Superior temporal gyrus (tissue), 1 donor: ENCODE measurements around the gene FRMD4A.
"Not testable (repeated sequence)": the region's sequence is repeated elsewhere in the genome, so short reads cannot be mapped to it uniquely, and the experiment has no call there.

Experiments
- DNase-seq: peaks from one replicate; pipeline ENCODE4 v3.0.0-alpha.2; 2016; ENCODE audit errors: extremely low spot score

Gene FRMD4A

DNA sequence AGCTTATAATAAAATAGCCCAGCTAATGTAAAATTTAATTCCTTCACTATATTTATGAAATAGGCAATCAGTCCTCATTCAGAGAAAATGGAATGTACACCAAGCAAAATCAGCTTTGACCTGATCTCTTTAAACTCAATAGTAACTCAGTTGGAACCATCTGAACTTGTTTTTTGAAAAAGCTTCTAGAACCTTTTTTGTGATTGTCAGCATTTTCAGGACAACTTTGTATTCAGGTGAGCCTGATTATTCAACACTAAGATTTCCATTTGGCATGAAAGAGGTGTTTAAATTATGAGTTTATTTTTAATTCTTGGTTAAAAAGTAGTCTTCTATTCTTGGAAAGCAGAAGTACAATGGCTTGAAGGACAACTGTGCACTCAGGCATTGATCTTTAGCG lies 89.5 kb downstream of the FRMD4A start:
- DNase-seq = no peak

DNA sequence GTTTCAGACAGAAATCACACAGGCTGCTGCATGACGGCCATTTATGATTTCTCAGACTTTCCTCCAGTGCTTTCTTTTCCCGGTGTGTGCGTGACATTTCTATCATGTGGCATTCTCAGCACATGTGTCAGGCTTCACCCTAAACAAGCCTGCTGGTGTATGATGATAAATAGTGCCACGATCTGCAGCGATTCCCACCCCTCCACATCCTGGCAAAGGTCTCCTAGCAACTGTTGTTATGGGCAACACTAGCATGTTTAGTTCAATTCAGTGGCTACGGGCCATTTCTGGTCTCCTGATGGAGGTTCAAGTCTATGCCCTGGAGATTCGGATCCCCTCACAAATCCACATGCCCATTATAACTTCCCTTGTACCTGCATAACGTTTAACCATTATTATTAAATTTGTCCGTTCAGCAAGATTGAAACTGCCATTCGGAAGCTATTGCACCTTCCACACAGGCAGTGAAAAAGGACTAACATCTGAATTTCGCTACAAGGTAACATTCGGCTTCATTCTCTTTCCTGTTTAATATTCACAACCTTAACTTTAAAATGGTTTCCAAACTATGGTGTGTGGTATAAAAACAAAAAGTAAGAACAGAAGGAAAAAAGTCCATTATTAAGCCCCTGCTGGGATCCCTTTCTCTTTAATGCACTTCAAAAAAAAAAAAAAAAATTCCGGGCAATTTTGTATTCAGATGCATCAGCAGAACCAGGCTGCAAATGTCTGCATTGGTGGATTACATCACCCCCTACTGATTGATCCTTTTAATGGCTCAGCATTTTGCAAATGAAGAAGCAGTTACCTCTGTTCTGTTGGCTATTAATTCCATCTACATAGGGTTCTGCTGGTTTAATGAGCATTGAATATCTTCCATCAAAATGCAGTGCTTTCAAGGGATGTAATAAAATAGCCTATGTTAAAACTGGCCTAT lies 90.2 kb downstream of the FRMD4A start:
- peak; percentile 36 for DNase-seq

DNA sequence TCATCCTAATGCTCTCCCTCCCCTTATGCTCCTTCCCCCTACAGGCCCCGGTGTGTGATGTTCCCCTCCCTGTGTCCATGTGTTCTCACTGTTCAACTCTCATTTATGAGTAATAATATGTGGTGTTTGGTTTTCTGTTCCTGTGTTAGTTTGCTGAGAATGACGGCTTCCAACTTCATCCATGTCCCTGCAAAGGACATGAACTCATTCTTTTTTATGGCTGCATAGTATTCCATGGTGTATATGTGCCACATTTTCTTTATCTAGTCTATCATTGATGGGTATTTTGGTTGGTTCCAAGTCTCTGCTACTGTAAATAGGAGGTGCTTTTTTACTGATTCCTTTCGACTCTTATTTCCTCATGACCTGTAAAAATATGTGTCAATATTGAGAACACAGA lies 92.1 kb downstream of the FRMD4A start:
- not testable (repeated sequence) for DNase-seq

DNA sequence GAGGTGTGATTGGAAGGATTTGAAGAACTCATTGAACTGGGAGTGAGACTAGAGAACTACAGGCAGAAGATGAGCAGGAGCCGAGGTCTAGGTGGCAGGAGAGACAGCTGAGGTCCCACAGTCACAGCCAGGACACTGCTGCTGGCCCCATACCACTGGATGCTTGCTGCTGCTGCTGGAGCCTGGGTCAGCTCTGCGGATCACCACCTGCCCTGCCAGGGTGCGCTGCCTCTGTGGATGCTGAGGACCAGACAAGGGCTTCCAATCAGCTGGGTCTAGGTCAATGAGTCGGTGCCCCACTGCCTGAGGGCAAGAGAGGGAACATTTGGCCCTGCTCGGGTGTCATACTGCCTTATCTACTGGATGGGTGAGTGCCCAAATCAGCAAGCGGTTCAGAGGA lies 94.4 kb downstream of the FRMD4A start:
- DNase-seq = no peak

DNA sequence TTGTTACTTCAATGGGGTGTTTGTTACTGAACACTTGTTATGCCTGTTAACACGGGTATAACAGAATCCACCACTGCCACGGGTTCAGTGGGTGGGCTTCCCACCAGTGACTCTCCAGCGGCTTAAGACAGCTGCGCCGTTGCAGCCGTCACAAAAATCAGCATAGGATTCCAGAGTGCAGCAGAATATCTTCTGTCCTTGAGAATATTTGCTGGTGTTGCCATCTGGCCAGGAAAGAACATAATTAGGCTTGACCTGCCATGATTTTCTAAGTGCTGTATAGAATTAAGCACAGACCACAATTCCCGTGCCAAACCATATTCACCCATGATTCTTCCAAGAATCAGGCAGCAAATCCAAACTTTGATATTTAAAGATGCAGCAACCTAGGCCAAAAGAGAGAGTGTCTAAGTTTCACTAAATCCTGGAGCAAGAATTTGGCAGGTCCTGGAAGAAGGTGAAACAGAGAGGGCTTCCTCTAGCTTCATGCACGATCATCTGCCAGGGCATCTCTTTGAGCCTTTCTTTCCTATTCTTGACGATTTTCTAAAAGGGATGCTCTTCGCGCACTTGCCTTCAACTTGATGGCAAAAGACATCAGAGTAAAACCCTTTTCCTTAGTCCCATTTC lies 95.0 kb downstream of the FRMD4A start:
- DNase-seq = no peak

DNA sequence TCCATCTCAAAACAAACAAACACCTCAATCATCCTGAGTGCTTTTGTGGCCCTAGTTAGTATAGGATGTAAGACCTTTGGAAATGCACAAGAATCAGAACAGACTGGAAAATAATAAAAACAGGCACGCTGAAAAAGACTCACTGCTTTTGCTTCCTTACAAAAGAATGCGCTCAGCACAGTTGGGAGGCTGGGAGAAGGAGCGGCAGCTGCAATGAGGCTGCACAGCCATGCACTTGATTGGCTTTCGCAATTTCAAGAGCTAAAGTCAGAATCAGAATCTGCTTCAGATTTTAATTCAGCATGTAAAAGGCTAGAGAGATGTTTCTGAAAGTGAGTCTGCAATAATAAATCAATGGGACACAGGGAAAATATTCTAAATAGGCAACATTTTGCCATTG lies 97.2 kb downstream of the FRMD4A start:
- DNase-seq = no peak

DNA sequence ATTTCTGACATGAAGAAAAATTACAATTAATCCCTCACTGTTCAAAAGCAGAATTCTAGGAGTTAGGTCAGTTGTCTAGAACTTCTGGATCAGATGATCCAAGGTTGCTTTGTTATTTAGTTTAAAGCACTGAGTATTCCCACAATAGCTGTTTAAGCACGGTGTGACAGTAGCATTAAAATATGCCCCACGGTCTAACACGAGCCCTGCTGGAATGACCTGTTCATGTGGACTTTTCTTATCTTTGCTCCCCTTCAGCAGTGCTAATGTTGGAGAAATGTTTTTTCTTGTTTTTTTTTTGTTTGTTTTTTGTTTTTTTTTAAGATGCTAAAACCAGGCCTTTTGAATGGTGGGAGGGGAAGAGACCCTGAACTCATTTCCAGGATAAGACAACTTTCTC lies 101.9 kb downstream of the FRMD4A start:
- not testable (repeated sequence) for DNase-seq

DNA sequence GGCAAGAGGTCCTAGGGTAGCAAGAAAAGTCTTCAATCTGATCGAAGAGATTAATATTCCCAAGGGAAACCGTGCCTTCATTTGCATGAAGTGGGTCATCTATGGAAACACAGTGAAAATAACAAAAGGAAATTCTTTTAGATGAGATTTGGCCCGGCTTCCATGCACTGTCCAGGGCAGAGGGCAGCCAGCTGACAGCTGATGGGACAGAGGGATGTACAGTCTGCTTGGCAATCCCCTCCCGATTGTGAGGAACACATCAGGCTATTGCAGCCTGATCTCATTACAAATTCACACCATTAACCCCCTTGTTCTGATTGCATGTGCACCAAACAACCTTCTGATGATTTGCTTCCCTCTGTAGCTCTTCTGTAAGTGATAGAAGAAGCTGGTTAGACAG lies 105.3 kb downstream of the FRMD4A start:
- DNase-seq = no peak

DNA sequence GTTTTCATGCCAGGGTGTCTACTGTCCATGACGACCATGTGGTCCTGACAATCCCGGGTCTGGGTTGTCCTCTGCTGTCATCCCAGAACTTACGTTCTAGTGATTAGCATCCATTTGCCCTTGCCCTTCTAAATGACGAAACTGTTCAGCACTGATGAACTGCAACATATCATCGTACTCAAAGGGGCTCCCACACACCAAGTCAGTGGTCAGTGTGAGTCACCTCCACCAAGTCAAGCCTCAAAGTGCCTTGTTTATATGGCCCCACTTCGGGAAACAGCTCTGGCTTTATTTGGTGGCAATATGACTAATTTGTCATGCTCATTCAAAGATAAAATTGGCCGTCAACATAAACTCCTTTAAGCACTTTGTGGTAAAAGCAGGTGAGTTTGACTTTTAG lies 110.7 kb downstream of the FRMD4A start:
- DNase-seq = no peak

DNA sequence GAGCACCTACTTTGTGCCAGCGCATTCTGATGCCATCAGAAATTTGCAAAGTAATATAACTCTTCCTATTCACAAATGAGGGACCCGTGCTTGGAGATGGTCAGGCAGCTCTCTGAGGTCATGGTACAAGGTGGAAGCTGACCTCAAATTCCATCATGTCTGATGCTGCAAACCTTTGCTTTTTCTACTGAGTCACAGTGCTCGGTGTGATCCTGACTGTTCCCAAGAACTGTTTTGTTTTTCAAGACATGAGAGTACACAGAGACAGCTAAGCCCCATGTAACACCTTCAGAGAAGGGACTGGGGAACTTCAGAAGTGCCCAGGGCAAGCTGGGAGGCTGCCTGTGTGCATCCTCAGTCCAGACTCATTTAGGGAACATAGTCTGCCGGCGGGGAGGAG lies 111.3 kb downstream of the FRMD4A start:
- DNase-seq = no peak

DNA sequence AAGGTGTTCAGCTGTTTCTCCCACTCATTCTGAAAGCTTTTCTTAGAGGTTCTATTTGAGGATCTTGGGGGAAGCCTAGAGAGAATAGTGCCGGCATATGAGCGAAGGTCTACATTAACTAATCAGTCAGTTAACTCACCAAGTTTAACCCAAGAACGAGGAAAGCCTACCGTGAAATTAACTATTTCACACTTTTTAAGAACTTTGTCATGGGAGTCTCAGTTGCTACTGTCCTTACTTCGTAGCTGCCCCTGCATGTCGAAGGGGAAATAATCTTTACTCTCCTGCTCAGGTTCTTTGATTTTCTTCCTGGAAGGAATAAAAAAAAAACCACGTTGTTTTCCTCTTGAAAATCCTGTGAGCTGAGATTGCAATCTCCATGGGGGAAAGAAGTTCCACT lies 115.1 kb downstream of the FRMD4A start:
- DNase-seq = no peak

DNA sequence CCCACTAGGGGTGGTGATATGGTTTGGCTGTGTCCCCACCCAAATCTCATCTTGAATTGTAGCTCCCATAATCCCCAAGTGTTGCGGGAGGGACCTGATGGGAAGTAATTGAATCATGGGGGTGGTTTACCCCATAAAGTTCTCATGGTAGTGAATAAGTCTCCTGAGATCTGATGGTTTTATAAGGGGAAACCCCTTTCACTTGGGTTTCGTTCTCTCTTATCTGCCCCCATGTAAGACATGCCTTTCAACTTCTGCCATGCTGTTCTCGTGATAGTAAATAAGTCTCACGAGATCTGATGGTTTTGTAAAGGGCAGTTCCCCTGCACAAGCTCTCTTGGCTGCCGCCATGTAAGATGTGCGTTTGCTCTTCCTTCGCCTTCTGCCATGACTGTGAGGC lies 117.0 kb downstream of the FRMD4A start:
- DNase-seq = not testable (repeated sequence)

DNA sequence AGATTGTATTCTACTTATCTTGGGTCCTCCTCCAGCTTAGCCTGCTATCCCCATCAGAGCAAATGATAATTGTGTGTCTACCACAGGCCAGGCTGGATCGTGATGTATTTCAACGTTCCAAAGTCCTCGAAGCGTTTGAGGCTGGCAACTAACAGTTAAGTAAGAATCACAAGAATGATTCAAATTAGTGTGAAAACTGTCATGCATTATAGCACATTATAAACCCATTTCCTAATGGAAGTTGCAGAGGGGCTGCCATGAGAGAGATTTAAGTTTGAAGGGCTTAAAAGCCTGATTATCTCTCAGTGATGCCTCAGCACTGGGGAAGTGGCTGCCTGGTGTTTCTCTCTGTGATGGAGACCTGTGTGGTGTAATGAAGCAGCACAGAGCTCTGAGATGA lies 119.1 kb downstream of the FRMD4A start:
- no peak for DNase-seq

DNA sequence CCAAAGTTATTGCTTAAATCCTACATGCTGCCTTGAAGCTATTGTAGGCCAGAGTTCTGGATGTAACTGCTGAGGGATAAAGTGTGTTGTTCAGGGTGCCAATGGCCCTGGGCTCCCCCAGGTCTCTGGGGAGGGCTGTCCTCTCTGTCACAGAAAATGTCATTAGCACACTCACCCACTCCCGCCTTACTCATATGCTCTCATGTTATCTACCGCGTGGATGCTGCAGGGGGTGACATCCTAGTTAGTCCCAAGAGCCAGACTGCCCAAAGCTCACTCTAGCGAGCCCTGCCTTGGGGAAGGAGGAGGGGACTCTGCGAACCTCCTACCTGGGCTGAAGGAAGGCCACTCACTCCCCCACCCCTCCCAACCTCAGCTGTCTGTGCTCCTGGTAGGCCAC lies 122.5 kb downstream of the FRMD4A start:
- DNase-seq = no peak

DNA sequence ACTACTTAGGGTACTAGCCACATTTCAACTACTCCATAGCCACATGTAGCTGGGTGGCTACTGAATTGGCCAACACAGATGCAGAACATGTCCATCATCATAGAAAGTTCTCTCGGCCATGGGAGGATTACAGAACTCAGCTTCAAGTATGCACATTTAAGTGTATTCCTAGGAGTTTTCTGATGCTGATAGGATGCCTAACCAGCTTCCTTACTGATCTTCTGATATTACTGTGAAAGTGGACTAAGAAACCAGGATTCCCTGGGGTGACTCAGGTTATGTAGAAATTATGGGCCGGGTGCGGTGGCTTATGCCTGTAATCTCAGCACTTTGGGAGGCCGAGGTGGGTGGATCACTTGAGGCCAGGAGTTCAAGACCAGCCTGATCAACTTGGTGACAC lies 125.5 kb downstream of the FRMD4A start:
- DNase-seq = no peak

DNA sequence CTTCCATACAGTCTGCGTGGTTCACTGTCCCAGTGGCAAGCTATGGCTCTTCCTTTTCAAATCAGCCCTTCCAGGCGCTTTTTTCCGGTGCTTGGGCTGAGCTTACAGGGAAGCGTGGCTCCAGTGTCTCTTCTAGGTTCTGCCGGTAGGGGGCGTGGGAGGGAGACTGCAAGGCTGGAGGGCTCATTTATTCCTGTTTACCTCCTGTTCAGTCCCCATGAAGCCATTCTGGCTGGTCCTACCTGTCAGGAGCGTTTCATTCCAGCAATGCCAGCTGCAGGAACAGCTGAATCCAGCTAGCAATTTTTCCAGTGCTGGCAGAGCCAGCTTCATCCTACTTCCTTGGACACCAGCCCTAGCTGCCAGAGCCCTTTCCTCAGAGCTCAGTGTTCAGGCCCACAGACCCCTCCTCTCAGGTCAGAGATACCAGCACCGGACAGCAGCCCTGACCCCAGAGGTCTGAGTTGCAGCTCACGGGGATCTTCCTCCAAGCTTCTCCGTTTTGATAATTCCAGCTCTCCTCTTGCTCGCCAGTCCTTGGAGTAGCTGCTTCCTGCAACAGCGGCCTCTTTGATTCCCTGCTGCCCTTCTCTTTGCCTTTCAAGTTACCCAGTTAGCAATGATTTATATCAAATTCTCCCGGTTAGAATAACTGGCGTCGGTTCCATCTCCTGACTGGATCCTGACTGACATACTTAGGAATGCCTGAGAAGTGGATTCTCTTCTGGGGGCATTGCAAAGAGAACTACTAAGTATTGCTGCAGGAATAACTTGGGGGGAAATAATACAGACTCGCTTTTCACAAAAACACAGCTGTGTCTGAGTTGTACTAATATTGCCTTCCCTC lies 129.8 kb downstream of the FRMD4A start:
- no peak for DNase-seq

DNA sequence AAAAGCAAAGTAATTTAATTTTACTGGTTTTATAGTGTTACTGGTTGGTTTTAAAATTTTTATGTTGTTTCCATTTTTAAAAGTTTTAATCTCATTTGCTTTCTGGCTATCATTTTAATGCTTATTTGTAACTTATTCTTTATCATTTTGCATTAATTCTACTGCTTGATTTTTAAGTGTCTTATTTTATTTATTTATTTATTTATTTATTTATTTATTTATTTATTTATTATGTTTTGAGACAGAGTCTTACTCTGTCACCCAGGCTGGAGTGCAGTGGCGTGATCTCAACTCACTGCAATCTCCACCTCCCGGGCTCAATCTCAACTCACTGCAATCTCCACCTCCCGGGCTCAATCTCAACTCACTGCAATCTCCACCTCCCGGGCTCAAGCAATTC lies 131.6 kb downstream of the FRMD4A start:
- DNase-seq = not testable (repeated sequence)

DNA sequence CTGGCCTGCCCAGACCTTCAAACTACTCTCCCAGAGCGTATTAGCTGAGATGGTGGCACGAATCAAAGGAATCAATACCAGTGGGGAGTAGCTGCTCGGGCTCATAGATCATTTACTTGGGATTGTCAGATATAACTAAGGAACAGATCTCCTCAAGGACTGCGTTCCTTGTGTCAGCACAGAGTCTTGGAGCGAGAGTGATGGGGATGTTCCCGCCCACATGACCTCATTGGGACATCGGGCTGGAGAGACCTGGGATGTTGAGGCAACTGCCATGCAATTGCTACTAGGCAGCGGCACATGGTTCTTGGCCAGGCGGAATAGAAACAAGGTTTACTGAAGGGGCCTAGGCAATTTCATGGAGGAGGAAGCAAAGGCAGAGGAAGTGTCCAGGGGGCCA lies 132.6 kb downstream of the FRMD4A start:
- no peak for DNase-seq

DNA sequence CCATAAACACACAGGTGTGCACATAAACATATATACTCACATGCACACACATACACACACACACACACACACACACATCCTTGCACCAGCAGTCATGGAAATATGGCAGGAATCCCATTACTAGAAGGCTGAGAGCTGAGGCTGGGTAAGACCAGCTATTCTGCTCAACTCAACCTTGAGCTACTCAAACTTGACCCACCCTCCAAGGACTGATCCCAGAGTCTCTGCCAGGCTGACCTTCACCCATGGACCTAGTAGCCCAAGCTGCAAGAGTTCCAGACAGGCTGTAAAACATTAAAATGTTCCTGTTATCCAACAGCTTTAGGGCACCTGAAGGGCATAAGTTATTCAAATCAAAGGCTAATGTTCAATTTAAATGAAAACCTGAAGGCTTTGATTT lies 134.6 kb downstream of the FRMD4A start:
- DNase-seq = no peak

DNA sequence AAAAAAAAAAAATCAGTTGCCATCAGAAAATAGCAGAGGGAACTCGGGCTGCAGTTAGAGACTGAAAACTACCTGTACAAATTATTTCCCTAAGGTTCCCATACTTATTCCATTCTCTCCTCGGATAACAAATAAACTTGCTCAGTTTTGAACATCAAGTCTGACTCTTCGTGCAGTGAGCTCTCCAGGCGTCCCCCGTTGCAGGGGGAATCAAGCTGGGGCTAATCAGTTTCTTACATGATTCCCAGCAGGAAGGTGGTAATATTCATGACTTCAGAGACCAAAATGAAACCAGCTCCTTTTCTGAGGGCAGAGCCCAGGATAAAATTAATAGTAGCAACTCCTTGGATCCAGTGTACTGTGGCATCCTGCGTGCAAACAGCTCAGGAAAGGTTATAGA lies 135.3 kb downstream of the FRMD4A start:
- DNase-seq = no peak

DNA sequence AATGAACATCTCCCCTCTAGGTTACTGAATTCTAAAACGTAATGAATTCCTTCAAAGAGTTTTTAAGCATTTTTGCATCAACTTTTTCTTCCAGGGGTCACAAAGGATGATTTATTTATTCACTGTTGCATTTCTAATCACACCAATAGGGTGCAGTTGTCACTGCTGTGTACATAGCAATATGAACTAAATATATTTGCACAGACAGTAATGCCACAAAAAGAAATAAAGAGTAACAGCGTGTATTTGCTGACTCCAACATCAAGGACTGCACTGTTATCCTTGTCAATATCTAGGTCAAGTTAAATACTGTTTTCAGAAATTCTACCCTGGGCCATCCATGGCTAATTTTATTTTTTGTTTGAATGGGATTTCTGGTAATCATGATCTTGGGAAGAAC lies 138.0 kb downstream of the FRMD4A start:
- DNase-seq = no peak

DNA sequence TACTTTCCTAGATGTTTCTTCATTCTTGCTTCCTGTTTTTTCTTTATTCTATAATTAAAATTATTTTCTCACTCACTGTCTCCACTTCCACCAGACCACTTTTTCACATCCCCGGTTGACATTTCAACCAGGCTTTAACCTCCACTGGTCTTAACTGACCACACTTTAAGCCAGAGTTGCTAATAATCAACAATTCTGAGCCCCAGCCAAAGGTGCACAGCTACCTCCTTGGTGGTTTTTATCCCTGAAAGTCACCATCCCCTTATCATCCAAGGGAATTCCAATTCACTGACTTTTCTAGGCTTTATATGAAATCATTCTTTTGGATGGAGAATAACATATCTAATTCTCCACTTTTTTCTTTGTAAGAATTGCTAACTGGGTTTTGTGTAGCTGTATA lies 138.9 kb downstream of the FRMD4A start:
- DNase-seq = no peak
